Activated naive CD8-positive, alpha-beta T cell treated with anti-CD3 and anti-CD28 coated beads for 36 hours (primary cell): Measurements from ENCODE around the gene UST. TPM values are rescaled to one million over a fixed set of nuclear protein-coding genes. Genes with fewer than 3 reads are reported as not detected.
"Not testable (repeated sequence)": the region's sequence is repeated elsewhere in the genome, so short reads cannot be mapped to it uniquely, and the experiment has no call there.

Experiments
- DNase-seq: peaks from one replicate; pipeline ENCODE4 v3.0.0; 2021
- H3K27ac Mint-ChIP-seq: one replicate; pipeline ENCODE4 v1.8.0; 2022; ENCODE audit warnings: mild to moderate bottlenecking, moderate library complexity, mixed read lengths
- H3K27me3 Mint-ChIP-seq: one replicate; pipeline ENCODE4 v1.8.0; 2022; ENCODE audit warnings: mild to moderate bottlenecking, mixed read lengths
- H3K36me3 Mint-ChIP-seq: one replicate; pipeline ENCODE4 v1.8.0; 2021; ENCODE audit warnings: mild to moderate bottlenecking, mixed read lengths
- H3K4me1 Mint-ChIP-seq: one replicate; pipeline ENCODE4 v1.8.0; 2021; ENCODE audit warnings: mixed read lengths
- H3K4me3 Mint-ChIP-seq: one replicate; pipeline ENCODE4 v1.8.0; 2022; ENCODE audit warnings: mild to moderate bottlenecking, moderate library complexity, mixed read lengths
- H3K9me3 Mint-ChIP-seq: one replicate; pipeline ENCODE4 v1.8.0; 2022; ENCODE audit warnings: mixed read lengths
- total RNA-seq, 2 experiments: library from RNA; stranded (reverse); gene quantifications; one replicate each; pipeline ENCODE4 v1.2.3, GENCODE V29; 2021

The UST gene
- total RNA-seq, 2 experiments from 2014 or later = 0.82 to 0.89 TPM

- peak; percentile 12 for DNase-seq
- H3K4me1 Mint-ChIP-seq = peaks cover 51% of the 10 kb centered on the region
- peak overlapping the region; percentile 87 for H3K27ac Mint-ChIP-seq
- no peaks in the 10 kb centered on the region for H3K9me3 Mint-ChIP-seq
- peaks cover 7% of the 10 kb centered on the region for H3K36me3 Mint-ChIP-seq
- no peaks in the 10 kb centered on the region for H3K27me3 Mint-ChIP-seq
- no peak overlapping the region for H3K4me3 Mint-ChIP-seq
Measured at GRCh38 chr6:149033454-149033853, 286.6 kb downstream of the UST start.

DNA sequence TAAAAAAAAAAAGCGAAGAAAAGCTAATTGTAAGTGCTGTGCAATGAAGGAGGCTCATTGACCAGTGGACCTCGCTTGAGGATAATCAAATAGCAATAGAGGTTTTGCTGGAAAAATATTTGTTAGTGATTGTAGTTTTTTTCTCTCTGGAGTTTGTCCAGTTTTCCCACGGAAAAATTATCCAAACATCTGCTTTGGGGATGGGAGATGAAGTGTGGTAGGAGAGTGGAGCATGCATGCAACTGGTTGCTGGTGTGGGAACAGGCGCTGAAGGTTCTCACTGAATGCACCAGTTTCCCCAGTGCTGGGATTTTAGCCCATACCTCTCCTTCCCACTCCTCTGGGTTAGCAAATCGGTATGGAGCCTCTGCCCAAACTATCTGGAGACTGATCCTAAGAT lies 288.9 kb downstream of the UST start:
- DNase-seq = no peak
- H3K9me3 Mint-ChIP-seq = no peaks in the 10 kb centered on the region
- no peak overlapping the region for H3K27ac Mint-ChIP-seq
- H3K36me3 Mint-ChIP-seq = peaks cover 7% of the 10 kb centered on the region
- no peaks in the 10 kb centered on the region for H3K27me3 Mint-ChIP-seq
- no peak overlapping the region for H3K4me3 Mint-ChIP-seq
- H3K4me1 Mint-ChIP-seq = peaks cover 43% of the 10 kb centered on the region

- H3K9me3 Mint-ChIP-seq = no peaks in the 10 kb centered on the region
- H3K36me3 Mint-ChIP-seq = peaks cover 7% of the 10 kb centered on the region
- H3K4me1 Mint-ChIP-seq = peaks cover 36% of the 10 kb centered on the region
- H3K4me3 Mint-ChIP-seq = no peak overlapping the region
- H3K27me3 Mint-ChIP-seq = no peaks in the 10 kb centered on the region
- no peak overlapping the region for H3K27ac Mint-ChIP-seq
- no peak for DNase-seq
Measured at GRCh38 chr6:149037051-149037671, 290.3 kb downstream of the UST start.

GRCh38 chr6:149039025-149039424 lies 292.2 kb downstream of the UST start:
- not testable (repeated sequence) for H3K27me3 Mint-ChIP-seq, H3K9me3 Mint-ChIP-seq, H3K36me3 Mint-ChIP-seq, H3K4me3 Mint-ChIP-seq, H3K27ac Mint-ChIP-seq
- DNase-seq = peak; percentile 15
- H3K4me1 Mint-ChIP-seq = peaks cover 17% of the 10 kb centered on the region

DNA sequence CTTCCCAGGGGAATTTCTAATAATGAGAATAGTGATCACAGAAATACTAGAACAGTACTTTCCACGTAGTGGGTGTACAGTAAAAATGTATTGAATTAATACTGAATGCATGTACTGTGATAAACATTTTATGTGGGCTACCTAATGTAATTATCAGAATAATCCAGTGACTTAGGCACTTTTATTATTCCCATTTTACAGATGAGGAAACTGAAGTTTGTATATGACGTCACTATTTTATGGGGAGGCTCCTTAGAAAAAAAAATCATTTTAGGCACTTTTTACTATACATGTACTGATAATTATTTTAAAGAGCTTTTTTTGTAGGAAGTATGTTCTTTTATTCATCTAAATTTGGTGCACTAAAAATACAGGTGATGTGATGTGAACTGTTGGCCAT lies 295.1 kb downstream of the UST start:
- Mint-ChIP-seq H3K36me3 (peaks cover 6% of the 10 kb centered on the region), H3K4me3 (no peak overlapping the region), H3K27ac (no peak overlapping the region), H3K27me3 (no peaks in the 10 kb centered on the region), H3K9me3 (peaks cover 1% of the 10 kb centered on the region), H3K4me1 (peaks cover 25% of the 10 kb centered on the region)
- DNase-seq = no peak

DNA sequence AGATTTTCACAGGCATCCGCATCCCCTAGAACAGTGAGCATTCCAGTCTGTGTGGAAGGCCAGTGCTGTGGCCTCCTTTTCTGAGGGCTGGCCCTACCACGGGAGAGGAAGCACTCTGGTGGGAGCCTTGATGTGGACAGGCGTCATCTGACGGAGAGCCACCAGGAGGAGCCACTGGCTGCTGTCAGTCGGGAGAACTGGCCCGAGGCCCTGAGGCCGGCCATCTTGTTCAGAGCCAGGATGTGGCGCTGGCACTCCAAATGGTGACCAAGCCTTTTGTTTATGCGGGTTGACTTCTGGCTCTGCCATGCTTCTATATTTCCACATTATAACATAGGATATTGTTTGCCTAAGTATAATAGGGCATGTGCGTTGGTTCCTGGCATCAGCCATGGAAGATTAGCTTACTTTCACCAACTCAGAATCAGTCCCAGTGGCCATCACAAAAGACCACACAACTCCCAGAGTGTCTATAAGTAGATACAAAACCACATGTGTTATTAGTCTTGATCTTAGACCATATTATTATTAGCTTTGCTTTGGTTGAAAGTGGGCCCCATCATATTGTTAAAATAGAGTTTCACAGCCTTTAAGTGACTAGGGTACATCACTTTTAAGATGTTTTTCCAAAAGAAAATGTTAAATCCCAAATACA lies 296.8 kb downstream of the UST start:
- peaks cover 31% of the 10 kb centered on the region for H3K4me1 Mint-ChIP-seq
- H3K27me3 Mint-ChIP-seq = no peaks in the 10 kb centered on the region
- H3K27ac Mint-ChIP-seq = no peak overlapping the region
- H3K4me3 Mint-ChIP-seq = no peak overlapping the region
- H3K36me3 Mint-ChIP-seq = peaks cover 6% of the 10 kb centered on the region
- peak; percentile 28 for DNase-seq
- peaks cover 1% of the 10 kb centered on the region for H3K9me3 Mint-ChIP-seq

DNA sequence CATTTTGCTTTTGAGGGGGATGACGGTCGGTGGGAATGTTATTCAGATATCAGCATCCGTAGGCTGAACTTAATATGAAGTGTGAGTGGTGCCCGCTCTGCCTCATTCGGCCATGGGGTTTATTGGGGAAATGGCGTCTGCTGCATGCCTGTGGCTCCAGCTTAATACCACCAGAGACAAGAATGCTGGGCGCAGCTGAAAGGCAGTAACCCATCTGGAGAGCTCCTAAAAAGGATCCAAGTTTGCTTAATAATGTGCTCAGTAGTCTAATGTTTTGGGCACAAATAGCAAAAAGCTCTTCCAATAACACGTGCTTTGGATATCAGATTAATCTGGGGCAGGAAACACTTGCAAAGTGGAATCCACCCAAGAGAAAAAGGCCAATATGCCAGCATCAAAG lies 297.7 kb downstream of the UST start:
- Mint-ChIP-seq H3K4me3 (no peak overlapping the region), H3K27me3 (no peaks in the 10 kb centered on the region), H3K27ac (no peak overlapping the region), H3K9me3 (peaks cover 1% of the 10 kb centered on the region), H3K36me3 (peaks cover 6% of the 10 kb centered on the region), H3K4me1 (peaks cover 25% of the 10 kb centered on the region)
- DNase-seq = no peak

DNA sequence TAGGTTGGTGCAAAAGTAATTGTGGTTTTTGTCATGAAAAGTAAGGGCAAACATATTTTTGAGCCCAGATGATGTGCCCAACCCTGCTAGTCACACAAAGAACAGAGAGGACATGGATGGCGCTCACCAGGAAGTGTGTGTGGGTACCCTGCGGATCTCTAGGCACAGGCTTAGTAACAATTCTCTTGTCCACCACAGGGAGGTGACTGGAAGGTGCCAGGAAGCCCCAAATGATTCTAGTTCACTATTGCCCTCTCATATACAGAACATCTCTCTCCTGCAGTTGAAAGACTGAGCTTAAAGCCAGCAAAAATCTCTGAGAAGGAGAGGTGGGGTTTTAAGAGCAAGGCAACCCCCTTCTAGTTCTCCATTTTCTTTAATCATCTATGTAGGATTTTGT lies 298.6 kb downstream of the UST start:
- Mint-ChIP-seq H3K27ac (no peak overlapping the region), H3K36me3 (peaks cover 6% of the 10 kb centered on the region), H3K4me1 (peaks cover 25% of the 10 kb centered on the region), H3K9me3 (peaks cover 1% of the 10 kb centered on the region), H3K4me3 (no peak overlapping the region), H3K27me3 (no peaks in the 10 kb centered on the region)
- no peak for DNase-seq

DNA sequence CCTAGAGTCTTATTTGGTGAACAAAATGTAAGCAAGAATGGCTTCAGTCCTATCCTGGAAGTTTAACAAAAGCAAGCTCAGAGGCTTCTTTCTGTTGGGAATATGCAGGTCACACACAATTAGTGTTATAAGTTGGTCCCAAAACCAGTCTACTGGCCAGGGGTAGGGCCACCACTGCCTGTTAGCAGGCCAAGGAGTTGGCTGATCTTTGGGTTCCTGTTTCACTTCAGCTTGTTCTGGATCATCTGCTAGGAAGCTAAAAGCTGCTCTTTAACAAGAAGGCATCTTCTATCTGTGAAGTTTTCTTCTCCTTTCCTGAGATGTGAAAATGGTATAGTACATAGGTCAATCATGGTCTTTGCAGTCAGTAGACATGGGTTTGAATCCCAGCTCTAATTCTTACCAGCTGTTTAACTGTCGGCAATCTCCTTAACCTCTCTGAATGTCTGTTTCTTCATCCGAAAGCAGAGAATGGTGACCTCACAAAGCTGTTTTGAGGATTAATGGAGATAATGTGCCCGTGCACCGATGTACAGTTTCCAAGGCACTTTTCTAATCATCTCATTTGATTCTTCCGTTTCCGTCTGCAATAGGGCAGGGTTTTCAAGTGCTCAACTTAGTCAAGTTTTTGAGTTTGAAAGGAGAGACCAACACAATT lies 299.5 kb downstream of the UST start:
- DNase-seq = no peak
- Mint-ChIP-seq H3K4me3 (no peak overlapping the region), H3K36me3 (peaks cover 6% of the 10 kb centered on the region), H3K27me3 (no peaks in the 10 kb centered on the region), H3K27ac (no peak overlapping the region), H3K4me1 (peaks cover 25% of the 10 kb centered on the region), H3K9me3 (peaks cover 1% of the 10 kb centered on the region)

DNA sequence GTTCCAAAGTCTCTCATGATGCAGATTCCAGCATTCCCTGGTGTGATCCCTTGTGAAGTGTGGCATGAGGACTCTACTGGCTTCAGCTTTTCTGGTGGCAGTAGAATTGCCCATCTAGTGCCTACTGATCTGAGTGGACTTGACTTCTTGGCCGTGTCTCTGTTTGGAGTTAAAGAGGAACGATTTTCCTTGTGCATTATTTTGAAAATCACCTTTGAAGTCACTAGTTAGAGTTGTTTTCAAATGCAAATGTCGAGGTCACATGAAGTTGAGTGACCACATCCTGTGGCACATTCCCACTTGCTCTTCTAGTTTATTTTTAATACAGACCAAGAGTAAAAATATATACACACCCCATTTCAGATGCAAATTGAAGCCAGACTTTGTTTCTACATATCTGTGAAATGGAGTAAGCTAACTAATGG lies 300.0 kb downstream of the UST start:
- no peak overlapping the region for H3K27ac Mint-ChIP-seq
- peaks cover 1% of the 10 kb centered on the region for H3K9me3 Mint-ChIP-seq
- H3K36me3 Mint-ChIP-seq = peaks cover 6% of the 10 kb centered on the region
- H3K4me3 Mint-ChIP-seq = no peak overlapping the region
- H3K4me1 Mint-ChIP-seq = peaks cover 25% of the 10 kb centered on the region
- no peak for DNase-seq
- H3K27me3 Mint-ChIP-seq = no peaks in the 10 kb centered on the region

GRCh38 chr6:149049230-149049629 lies 302.4 kb downstream of the UST start:
- H3K36me3 Mint-ChIP-seq = peaks cover 6% of the 10 kb centered on the region
- no peak for DNase-seq
- peaks cover 1% of the 10 kb centered on the region for H3K9me3 Mint-ChIP-seq
- no peaks in the 10 kb centered on the region for H3K27me3 Mint-ChIP-seq
- H3K27ac Mint-ChIP-seq = no peak overlapping the region
- H3K4me3 Mint-ChIP-seq = no peak overlapping the region
- peaks cover 27% of the 10 kb centered on the region for H3K4me1 Mint-ChIP-seq

DNA sequence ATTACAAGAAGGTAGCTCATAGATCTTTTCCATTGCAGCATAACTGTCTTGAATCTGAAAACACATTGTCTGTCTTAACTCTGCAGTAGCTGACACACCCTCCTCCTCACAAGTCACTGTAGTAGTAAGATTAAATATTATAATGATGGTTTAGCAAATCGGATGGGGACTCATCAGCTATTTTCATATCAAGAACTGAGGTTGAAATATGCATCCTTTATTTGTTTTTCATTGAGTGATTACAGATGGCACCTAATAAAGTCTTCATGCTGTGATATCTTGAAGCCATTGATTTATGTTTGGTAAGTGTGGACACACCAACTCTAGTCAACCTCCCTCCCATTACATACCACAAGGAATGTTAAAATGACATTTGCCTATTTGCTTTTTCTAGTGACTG lies 303.3 kb downstream of the UST start:
- no peak overlapping the region for H3K27ac Mint-ChIP-seq
- peaks cover 1% of the 10 kb centered on the region for H3K9me3 Mint-ChIP-seq
- no peak for DNase-seq
- H3K4me1 Mint-ChIP-seq = peaks cover 28% of the 10 kb centered on the region
- peaks cover 3% of the 10 kb centered on the region for H3K36me3 Mint-ChIP-seq
- H3K27me3 Mint-ChIP-seq = no peaks in the 10 kb centered on the region
- H3K4me3 Mint-ChIP-seq = no peak overlapping the region

DNA sequence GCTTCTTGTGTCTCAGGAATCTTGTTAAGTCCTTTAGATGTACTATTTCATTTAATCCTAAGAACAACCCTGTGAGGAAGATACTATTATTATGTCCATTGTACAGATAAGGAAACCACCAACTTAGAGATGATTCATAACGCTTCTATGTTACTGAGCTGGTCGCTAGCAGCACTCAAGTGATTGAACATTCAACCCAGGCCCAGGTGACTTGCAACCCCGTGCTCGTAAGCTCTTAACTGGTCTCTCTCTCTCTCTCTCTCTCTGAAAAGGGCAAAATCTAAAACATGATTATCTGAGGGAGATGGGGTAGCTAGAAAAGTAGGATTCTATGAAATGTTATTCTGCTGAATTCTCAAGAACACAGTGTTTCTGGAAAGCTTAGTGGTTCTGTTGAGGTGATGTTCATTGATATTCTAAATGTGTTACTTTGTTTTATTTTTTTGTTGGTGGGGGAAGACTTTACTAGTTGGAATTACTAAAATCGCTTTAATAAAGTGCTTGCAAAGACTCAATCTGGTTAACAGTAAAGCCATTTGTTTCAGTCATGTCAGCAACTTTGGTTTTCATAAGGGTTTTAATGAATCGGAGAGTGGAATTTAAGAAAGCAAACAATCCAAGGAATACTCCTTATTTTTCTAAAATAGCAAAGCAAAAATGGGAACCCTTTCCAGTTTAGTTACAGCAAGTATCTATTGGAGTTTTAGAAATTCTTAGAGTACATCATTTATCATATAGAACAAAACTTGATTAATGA lies 305.7 kb downstream of the UST start:
- H3K36me3 Mint-ChIP-seq = no peaks in the 10 kb centered on the region
- no peak overlapping the region for H3K27ac Mint-ChIP-seq
- H3K9me3 Mint-ChIP-seq = no peaks in the 10 kb centered on the region
- H3K27me3 Mint-ChIP-seq = no peaks in the 10 kb centered on the region
- peaks cover 14% of the 10 kb centered on the region for H3K4me1 Mint-ChIP-seq
- H3K4me3 Mint-ChIP-seq = no peak overlapping the region
- DNase-seq = no peak

DNA sequence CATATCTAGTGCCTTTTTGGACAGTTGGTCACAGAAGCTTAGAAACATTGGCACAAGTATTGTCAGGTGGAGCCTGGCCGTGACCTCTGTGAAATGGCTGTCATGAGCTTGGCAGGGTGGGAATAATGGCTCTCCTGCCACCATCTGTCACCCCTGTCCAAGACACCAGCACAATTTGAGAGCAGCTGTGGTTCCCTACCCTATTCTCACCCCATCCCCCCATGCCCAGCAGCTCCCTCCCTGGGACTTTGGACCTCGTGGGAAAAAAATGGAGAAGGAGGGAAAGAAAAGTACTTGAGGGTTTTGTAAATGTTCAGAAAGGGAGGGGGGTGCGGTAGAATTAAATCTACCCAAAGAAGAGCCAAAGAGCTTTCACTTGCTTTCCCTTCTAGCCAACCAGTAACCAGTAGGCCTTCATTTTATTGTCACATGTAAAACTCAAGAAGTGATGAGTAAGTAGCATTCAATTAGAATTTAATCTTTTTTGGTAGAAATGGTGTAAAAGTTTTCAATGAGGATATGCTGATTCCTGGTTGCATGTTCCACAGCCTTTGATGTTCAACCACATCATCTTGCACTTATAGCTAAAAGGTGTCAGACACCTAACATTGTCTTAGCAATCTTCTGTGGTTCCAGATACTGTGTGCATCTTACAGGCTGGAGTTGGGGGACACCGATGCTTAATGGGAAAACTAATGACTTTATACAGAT lies 307.2 kb downstream of the UST start:
- no peak for DNase-seq
- Mint-ChIP-seq H3K9me3 (no peaks in the 10 kb centered on the region), H3K4me3 (no peak overlapping the region), H3K4me1 (peaks cover 11% of the 10 kb centered on the region), H3K36me3 (no peaks in the 10 kb centered on the region), H3K27me3 (no peaks in the 10 kb centered on the region), H3K27ac (no peak overlapping the region)
